Natural killer cell treated with Interleukin-12 subunit alpha and Interleukin-12 subunit beta and Interleukin-15 and Interleukin-18, amount 100 ng/mL, for 72 hours (primary cell): ENCODE measurements around the gene COX5A. TPM values are rescaled to one million over a fixed set of nuclear protein-coding genes. Genes with fewer than 3 reads are reported as not detected.
A peak's percentile ranks its signal among the peaks of the same experiment; 100 is the strongest.
"Not testable (repeated sequence)": the region's sequence is repeated elsewhere in the genome, so short reads cannot be mapped to it uniquely, and the experiment has no call there.

Experiments used
- ATAC-seq, 2 donors: fragments of 150-1000 bp; cut with Tn5 transposase in 1 of 2; sonication (Bioruptor Pico), chemical (Tn5 transposase) in 1 of 2; 2 replicates each; pipeline ENCODE4 v1.10.0; 2021
- DNase-seq: peaks from one replicate; pipeline ENCODE4 v3.0.0; 2022; ENCODE audit warnings: low spot score
- H3K27ac Mint-ChIP-seq, 2 donors: 1 replicate in 1 of 2; 2 replicates in 1 of 2; pipeline ENCODE4 v1.8.0; 2022; ENCODE audit warnings: mixed read lengths in 2 of 2, mild to moderate bottlenecking in 1 of 2, moderate library complexity in 1 of 2
- H3K27me3 Mint-ChIP-seq, 2 donors: 1 replicate in 1 of 2; 2 replicates in 1 of 2; pipeline ENCODE4 v1.8.0; 2022; ENCODE audit warnings: mixed read lengths in 2 of 2
- H3K36me3 Mint-ChIP-seq: one replicate; pipeline ENCODE4 v1.8.0; 2022; ENCODE audit warnings: mixed read lengths
- H3K4me1 Mint-ChIP-seq, 2 donors: 1 replicate in 1 of 2; 2 replicates in 1 of 2; pipeline ENCODE4 v1.8.0; 2022; ENCODE audit warnings: low read depth in 2 of 2, mixed read lengths in 2 of 2, mild to moderate bottlenecking in 1 of 2
- H3K4me3 Mint-ChIP-seq: one replicate; pipeline ENCODE4 v1.8.0; 2022; ENCODE audit warnings: mixed read lengths
- H3K9me3 Mint-ChIP-seq: 2 replicates; pipeline ENCODE4 v1.8.0; 2022; ENCODE audit warnings: mixed read lengths
- total RNA-seq, 2 donors: library from RNA; stranded (reverse); gene quantifications; one replicate each; pipeline ENCODE4 v1.2.3, GENCODE V29; 2022

The COX5A gene
- total RNA-seq, 2 donors from 2014 or later, result 221 to 229 TPM

- Mint-ChIP-seq H3K36me3 (peaks cover 2% of the 10 kb centered on the region), H3K4me1 (peaks cover 21 to 29% of the 10 kb centered on the region in 2 donors), H3K9me3 (no peaks in the 10 kb centered on the region), H3K4me3 (no peak overlapping the region), H3K27me3 (no peaks in the 10 kb centered on the region), H3K27ac (peak overlapping the region in 1 of 2 donors; percentile 85)
- no peak for DNase-seq
- no peak for ATAC-seq
Observed at GRCh38 chr15:74888716-74889115, 49.2 kb downstream of the COX5A start.

- peaks cover 12 to 22% of the 10 kb centered on the region in 2 donors for H3K4me1 Mint-ChIP-seq
- not testable (repeated sequence) for DNase-seq, H3K27me3 Mint-ChIP-seq, H3K9me3 Mint-ChIP-seq, H3K27ac Mint-ChIP-seq, ATAC-seq, H3K4me3 Mint-ChIP-seq, H3K36me3 Mint-ChIP-seq
Observed at GRCh38 chr15:74887537-74888193, 50.2 kb downstream of the COX5A start.

- ATAC-seq, result no peak
- no peaks in the 10 kb centered on the region for H3K9me3 Mint-ChIP-seq
- H3K27me3 Mint-ChIP-seq, result no peaks in the 10 kb centered on the region
Observed at GRCh38 chr15:74885461-74885860, 52.4 kb downstream of the COX5A start.

GRCh38 chr15:74884428-74885223, 53.2 kb downstream of the COX5A start:
- ATAC-seq (no peak), DNase-seq (no peak)
- H3K4me1 Mint-ChIP-seq, result peaks cover 7 to 9% of the 10 kb centered on the region in 2 donors
- no peaks in the 10 kb centered on the region for H3K36me3 Mint-ChIP-seq
- no peak overlapping the region for H3K4me3 Mint-ChIP-seq
- no peaks in the 10 kb centered on the region for H3K9me3 Mint-ChIP-seq
- no peak overlapping the region for H3K27ac Mint-ChIP-seq
- no peaks in the 10 kb centered on the region for H3K27me3 Mint-ChIP-seq

More at GRCh38 chr15:74885461-74885860, 52.4 kb downstream of the COX5A start:
- Mint-ChIP-seq H3K4me3 (no peak overlapping the region), H3K4me1 (peaks cover 12 to 15% of the 10 kb centered on the region in 2 donors), H3K36me3 (no peaks in the 10 kb centered on the region), H3K27ac (no peak overlapping the region)
- DNase-seq, result no peak

- Mint-ChIP-seq H3K36me3 (no peaks in the 10 kb centered on the region), H3K4me3 (no peak overlapping the region), H3K27ac (no peak overlapping the region), H3K27me3 (no peaks in the 10 kb centered on the region), H3K4me1 (no peaks in the 10 kb centered on the region), H3K9me3 (no peaks in the 10 kb centered on the region)
- DNase-seq (no peak), ATAC-seq (no peak)
Observed at GRCh38 chr15:74882528-74882927, 55.3 kb downstream of the COX5A start.

- no peak for ATAC-seq
- Mint-ChIP-seq H3K9me3 (no peaks in the 10 kb centered on the region), H3K4me3 (no peak overlapping the region), H3K27ac (no peak overlapping the region), H3K36me3 (no peaks in the 10 kb centered on the region), H3K27me3 (no peaks in the 10 kb centered on the region), H3K4me1 (peaks cover 3 to 5% of the 10 kb centered on the region in 2 donors)
- DNase-seq, result no peak
Observed at GRCh38 chr15:74878273-74878672, 59.6 kb downstream of the COX5A start.

GRCh38 chr15:74873756-74874424, 64.0 kb downstream of the COX5A start:
- no peak for ATAC-seq
- H3K27ac Mint-ChIP-seq, result peak overlapping the region; percentile 98 to 99
- peaks cover 6% of the 10 kb centered on the region for H3K36me3 Mint-ChIP-seq
- no peak for DNase-seq
- peak overlapping the region; percentile 100 for H3K4me3 Mint-ChIP-seq
- no peaks in the 10 kb centered on the region for H3K9me3 Mint-ChIP-seq
- H3K27me3 Mint-ChIP-seq, result no peaks in the 10 kb centered on the region
- peaks cover 38 to 39% of the 10 kb centered on the region in 2 donors for H3K4me1 Mint-ChIP-seq

- peak; percentile 91 to 97 for ATAC-seq
- H3K27me3 Mint-ChIP-seq, result no peaks in the 10 kb centered on the region
- peaks cover 6% of the 10 kb centered on the region for H3K36me3 Mint-ChIP-seq
- H3K4me3 Mint-ChIP-seq, result peak within 1 kb of the TSS; percentile 100
- DNase-seq, result peak; percentile 96
- no peaks in the 10 kb centered on the region for H3K9me3 Mint-ChIP-seq
- peak within 1 kb of the TSS; percentile 98 to 99 for H3K27ac Mint-ChIP-seq
- peaks cover 41 to 43% of the 10 kb centered on the region in 2 donors for H3K4me1 Mint-ChIP-seq
Observed at GRCh38 chr15:74873036-74873755, 64.7 kb downstream of the COX5A start, which contains the start of gene SCAMP2. SCAMP2 (minus strand) TSS chr15:74873365; CDS start chr15:74873255, 110 bp downstream.

- Mint-ChIP-seq H3K9me3 (no peaks in the 10 kb centered on the region), H3K36me3 (peaks cover 6% of the 10 kb centered on the region), H3K4me1 (peaks cover 46 to 49% of the 10 kb centered on the region in 2 donors), H3K4me3 (peak overlapping the region; percentile 100), H3K27me3 (no peaks in the 10 kb centered on the region), H3K27ac (peak overlapping the region; percentile 98 to 99)
- DNase-seq, result no peak
- no peak for ATAC-seq
Observed at GRCh38 chr15:74872702-74873035, 65.2 kb downstream of the COX5A start.

GRCh38 chr15:74870436-74871215, 67.2 kb downstream of the COX5A start:
- Mint-ChIP-seq H3K36me3 (peaks cover 7% of the 10 kb centered on the region), H3K27ac (peak overlapping the region; percentile 88 to 98), H3K9me3 (no peaks in the 10 kb centered on the region), H3K4me1 (peaks cover 61 to 63% of the 10 kb centered on the region in 2 donors), H3K4me3 (peak overlapping the region; percentile 100), H3K27me3 (no peaks in the 10 kb centered on the region)
- ATAC-seq (no peak), DNase-seq (no peak)
